H1 (cell line): ENCODE measurements around the gene ZNF468. TPM values are rescaled to one million over a fixed set of nuclear protein-coding genes. Genes with fewer than 3 reads are reported as not detected.

ENCODE experiments used
- CTCF ChIA-PET: fragments of 300-600 bp; sonication (Branson Sonifier 250); formaldehyde crosslinking; loops from one replicate; lab custom pipeline; 2021; ENCODE audit not compliant: partially characterized antibody; lab: Charles Lee
- POLR2A ChIA-PET: fragments of 300-600 bp; sonication (Branson Sonifier 250); formaldehyde crosslinking; loops from one replicate; lab custom pipeline; 2021; ENCODE audit warnings: inconsistent platforms; ENCODE audit not compliant: partially characterized antibody; lab: Charles Lee
- DNase-seq, 2 experiments: peaks; one replicate each; pipeline versions ENCODE4 v3.0.0 to v3.0.0-alpha.2; 2010 to 2022; ENCODE audit warnings: low spot score in 2 of 2, low read depth in 1 of 2, mixed read lengths in 1 of 2
- FAIRE-seq: peaks from 2 replicates; lab custom pipeline; 2011; peaks lifted over from hg19 to GRCh38; lab: Jason Lieb, UNC
- H2AFZ ChIP-seq: 2 replicates; pipeline ENCODE4 v1.8.1; 2012; ENCODE audit warnings: low read length, inconsistent platforms
- H2AK5ac ChIP-seq: 2 replicates; pipeline ENCODE4 v1.6.1; 2013; ENCODE audit warnings: low read depth, low read length
- H2BK120ac ChIP-seq: replicated peaks from 2 replicates; pipeline ENCODE3; 2013; ENCODE audit warnings: low read depth, low read length, inconsistent platforms
- H2BK12ac ChIP-seq: 2 replicates; pipeline ENCODE4 v1.6.1; 2013; ENCODE audit warnings: low read depth, low read length
- H2BK15ac ChIP-seq: 2 replicates; pipeline ENCODE4 v1.6.1; 2013; ENCODE audit warnings: low read length
- H2BK20ac ChIP-seq: 2 replicates; pipeline ENCODE4 v1.6.1; 2013; ENCODE audit warnings: low read length
- H2BK5ac ChIP-seq: 2 replicates; pipeline ENCODE4 v1.6.1; 2013; ENCODE audit warnings: low read depth, low read length
- H3K14ac ChIP-seq: 2 replicates; pipeline ENCODE4 v1.6.1; 2013; ENCODE audit warnings: inconsistent platforms; ENCODE audit not compliant: insufficient read length
- H3K18ac ChIP-seq: 2 replicates; pipeline ENCODE4 v1.6.1; 2013; ENCODE audit warnings: low read length; ENCODE audit errors: extremely low read depth
- H3K23ac ChIP-seq: 2 replicates; pipeline ENCODE4 v1.6.1; 2013; ENCODE audit warnings: inconsistent platforms; ENCODE audit not compliant: insufficient read length
- H3K23me2 ChIP-seq: 2 replicates; pipeline ENCODE4 v1.6.1; 2013; ENCODE audit warnings: low read depth, low read length
- H3K27ac ChIP-seq: 2 replicates; pipeline ENCODE4 v1.6.1; 2011; ENCODE audit warnings: low read depth, low read length, inconsistent platforms
- H3K27me3 ChIP-seq, 4 experiments: replicated peaks in 1 of 4; 1 replicate in 1 of 4; 2 replicates in 3 of 4; pipeline versions ENCODE4 v1.6.1 to v1.8.1; 2011 to 2013; ENCODE audit warnings: low read length in 3 of 4, mild to moderate bottlenecking in 3 of 4, inconsistent platforms in 2 of 4, mixed read lengths in 2 of 4, moderate library complexity in 1 of 4; ENCODE audit not compliant: control insufficient read depth in 3 of 4, insufficient read depth in 3 of 4; ENCODE audit errors: extremely low read depth in 1 of 4
- H3K36me3 ChIP-seq, 4 experiments: 2 replicates each; pipeline versions ENCODE4 v1.6.1 to v1.8.1; 2011 to 2013; ENCODE audit warnings: mild to moderate bottlenecking in 4 of 4, low read length in 3 of 4, moderate library complexity in 2 of 4, control low read depth in 1 of 4, inconsistent platforms in 1 of 4; ENCODE audit not compliant: insufficient read depth in 4 of 4, control insufficient read depth in 2 of 4
- H3K4ac ChIP-seq: replicated peaks from 2 replicates; pipeline ENCODE3; 2013; ENCODE audit warnings: low read length, low read depth, mixed read lengths, inconsistent platforms; ENCODE audit not compliant: insufficient read length
- H3K4me1 ChIP-seq, 4 experiments: replicated peaks in 1 of 4; 1 replicate in 1 of 4; 2 replicates in 3 of 4; pipeline versions ENCODE4 v1.6.1 to v1.8.1; 2011 to 2013; ENCODE audit warnings: low read length in 3 of 4, inconsistent platforms in 2 of 4, mixed read lengths in 1 of 4; ENCODE audit not compliant: insufficient read depth in 4 of 4, control insufficient read depth in 3 of 4
- H3K4me2 ChIP-seq, 2 experiments: 2 replicates each; pipeline versions ENCODE4 v1.6.1 to v1.8.1; 2011 to 2013; ENCODE audit warnings: low read depth in 2 of 2, low read length in 2 of 2, control low read depth in 1 of 2, inconsistent platforms in 1 of 2, mild to moderate bottlenecking in 1 of 2; ENCODE audit not compliant: insufficient read depth in 1 of 2
- H3K4me3 ChIP-seq, 4 experiments: fragments of 200-600, 300-600 bp in 1 of 4; sonication (generic), shearing (Covaris generic), sonication (Bioruptor Twin) in 1 of 4; 2 replicates each; pipeline versions ENCODE4 v1.5.1 to v1.8.1; 2011 to 2016; ENCODE audit warnings: low read length in 4 of 4, low read depth in 3 of 4, control low read depth in 2 of 4, inconsistent platforms in 2 of 4, mild to moderate bottlenecking in 2 of 4, mixed read lengths in 1 of 4, moderate library complexity in 1 of 4; ENCODE audit not compliant: insufficient read depth in 2 of 4; ENCODE audit errors: extremely low read depth in 1 of 4
- H3K56ac ChIP-seq: replicated peaks from 2 replicates; pipeline ENCODE3; 2013; ENCODE audit warnings: low read depth, mild to moderate bottlenecking, mixed read lengths, low read length, inconsistent platforms; ENCODE audit not compliant: insufficient read length
- H3K79me1 ChIP-seq: 2 replicates; pipeline ENCODE4 v1.6.1; 2013; ENCODE audit warnings: low read depth, low read length, control low read depth
- H3K79me2 ChIP-seq, 2 experiments: 2 replicates each; pipeline versions ENCODE4 v1.6.1 to v1.8.1; 2012 to 2013; ENCODE audit warnings: low read length in 2 of 2, mild to moderate bottlenecking in 2 of 2, inconsistent platforms in 1 of 2; ENCODE audit not compliant: insufficient read depth in 2 of 2, control insufficient read depth in 1 of 2
- H3K9ac ChIP-seq, 4 experiments: replicated peaks in 1 of 4; 1 replicate in 1 of 4; 2 replicates in 3 of 4; pipeline versions ENCODE4 v1.6.1 to v1.8.1; 2011 to 2013; ENCODE audit warnings: low read depth in 3 of 4, low read length in 3 of 4, control low read depth in 2 of 4, mild to moderate bottlenecking in 2 of 4, moderate library complexity in 2 of 4, inconsistent platforms in 1 of 4; ENCODE audit errors: extremely low read depth in 1 of 4
- H3K9me3 ChIP-seq, 2 experiments: 2 replicates each; pipeline versions ENCODE4 v1.6.1 to v1.8.1; 2012 to 2013; ENCODE audit warnings: mild to moderate bottlenecking in 2 of 2, moderate library complexity in 2 of 2, control low read depth in 1 of 2, inconsistent platforms in 1 of 2, low read depth in 1 of 2, low read length in 1 of 2, mixed read lengths in 1 of 2; ENCODE audit not compliant: insufficient read depth in 2 of 2
- H4K20me1 ChIP-seq, 2 experiments: replicated peaks in 1 of 2; 2 replicates each; pipeline versions ENCODE3 to v1.8.1; 2011 to 2013; ENCODE audit warnings: inconsistent platforms in 2 of 2, low read length in 2 of 2, mild to moderate bottlenecking in 1 of 2; ENCODE audit not compliant: insufficient read depth in 2 of 2, control insufficient read depth in 1 of 2
- H4K5ac ChIP-seq: 2 replicates; pipeline ENCODE4 v1.6.1; 2013; ENCODE audit warnings: low read length, low read depth, mixed read lengths, inconsistent platforms; ENCODE audit not compliant: insufficient read length
- H4K8ac ChIP-seq: 2 replicates; pipeline ENCODE4 v1.8.0; 2013; ENCODE audit warnings: mild to moderate bottlenecking, moderate library complexity, low read length, inconsistent platforms; ENCODE audit not compliant: insufficient read depth; ENCODE audit errors: extremely low read depth
- H4K91ac ChIP-seq: replicated peaks from 2 replicates; pipeline ENCODE3; 2013; ENCODE audit warnings: low read length, mixed read lengths, inconsistent platforms; ENCODE audit not compliant: insufficient read length
- RFX5 ChIP-seq: IDR thresholded peaks from 2 replicates; pipeline ENCODE4 v1.6.1; 2011; ENCODE audit warnings: low read depth, low read length, improper control_type of control experiment, borderline replicate concordance
- RNF2 ChIP-seq: fragments of 200-900, 300-1000 bp; sonication (generic); IDR thresholded peaks from 2 replicates; pipeline ENCODE4 v1.7.1; 2016; ENCODE audit warnings: borderline replicate concordance, low read depth, mild to moderate bottlenecking, antibody characterized with exemption, low read length; ENCODE audit not compliant: poor library complexity, severe bottlenecking; ENCODE audit errors: missing control alignments
- WGBS, 2 experiments: shearing (Covaris generic) in 1 of 2; methylation state at CpG; one replicate each; pipeline versions ENCODE4 v1.1.6 to v1.1.7; 2013 to 2015; ENCODE audit warnings: low lambda C conversion rate in 2 of 2, mixed read lengths in 2 of 2, inconsistent platforms in 1 of 2, low coverage in 1 of 2, missing lambda C conversion rate in 1 of 2; ENCODE audit not compliant: insufficient replicate concordance in 2 of 2, insufficient coverage in 1 of 2, insufficient read length in 1 of 2; ENCODE audit errors: extremely low coverage in 1 of 2, missing lambda C conversion rate in 1 of 2; 5-methylcytosine and 5-hydroxymethylcytosine counted together
- polyA plus RNA-seq, 7 experiments: library from polyadenylated mRNA; depleted of rRNA in 3 of 7; stranded (reverse) in 5 of 7; unstranded in 2 of 7; fragments of >200 nt in 5 of 7; fragments of 200-250 nt in 2 of 7; gene quantifications; 1 replicate in 5 of 7; 2 replicates in 1 of 7; 4 replicates in 1 of 7; pipeline versions ENCODE4 v1.2.1 to v1.2.3, GENCODE V29; 2011 to 2013; ENCODE audit warnings: missing spikeins in 2 of 7, mixed read lengths in 2 of 7
- total RNA-seq: library from RNA; stranded (reverse); fragmentation: NEBNext Ultra II Directional; extraction: Animal tissue kit (Norgen Biotek cat#: 25700); gene quantifications from 2 replicates; pipeline ENCODE4 v1.2.1, GENCODE V29; 2021

Gene ZNF468
- total and polyA plus RNA-seq, 2 of the 8 experiments (the other 6 are each of a cell fraction or from before 2014, with no cell fraction given) = 13.5 to 26.1 TPM

DNA sequence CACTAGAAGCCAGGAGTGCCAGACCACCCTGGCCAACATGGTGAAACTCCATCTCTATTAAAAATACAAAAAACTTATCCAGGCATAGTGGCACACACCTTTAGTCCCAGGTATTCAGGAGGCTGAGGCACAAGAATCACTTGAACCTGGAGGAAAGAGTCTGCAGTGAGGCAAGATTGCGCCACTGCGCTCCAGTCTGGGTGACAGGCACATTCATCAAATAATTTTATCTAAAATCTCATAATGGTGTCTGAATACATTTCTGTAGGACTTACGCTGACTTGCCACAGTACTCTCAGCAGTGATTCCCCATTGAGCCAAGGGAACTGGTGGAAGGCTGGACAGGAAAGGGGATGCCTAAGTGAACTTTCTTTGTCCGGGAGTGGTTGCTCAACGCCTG, 31.7 kb downstream of the ZNF468 start:
- Histone ChIP-seq H3K4me2 (no peak overlapping the region), H4K91ac (no peak overlapping the region), H2BK12ac (no peak overlapping the region), H3K4ac (no peak overlapping the region), H3K36me3 (no peaks in the 10 kb centered on the region), H3K27ac (no peak overlapping the region), H4K5ac (no peak overlapping the region), H3K4me1 (no peaks in the 10 kb centered on the region; a peak in 1 of 7 replicates), H3K79me2 (no peaks in the 10 kb centered on the region), H3K23me2 (peaks cover 2% of the 10 kb centered on the region; the same call in 1 of the 2 replicates), H3K23ac (no peak overlapping the region), H3K79me1 (no peaks in the 10 kb centered on the region), H4K20me1 (no peaks in the 10 kb centered on the region), H2AK5ac (no peak overlapping the region), H3K9ac (no peak overlapping the region), H3K9me3 (no peaks in the 10 kb centered on the region), H2BK5ac (no peak overlapping the region), H3K14ac (no peak overlapping the region), H3K18ac (no peak overlapping the region), H2BK15ac (no peak overlapping the region), H2BK20ac (no peak overlapping the region), H3K4me3 (no peak overlapping the region), H2AFZ (no peak overlapping the region), H3K27me3 (0 out of 7 replicates have a peak, but pooled peaks cover 0 to 2% (median 0%) of the 10 kb centered on the region in 4 experiments), H4K8ac (no peak overlapping the region), H3K56ac (no peak overlapping the region), H2BK120ac (no peak overlapping the region)
- no peak for FAIRE-seq
- TF ChIP-seq RNF2 (no peak), RFX5 (no peak)
- 96% methylated on average over 5 of the region's 5 CpGs; no CpG with 5 or more reads in 1 of the 2 experiments for WGBS, 2 experiments
- CTCF ChIA-PET = interaction anchor here (1.0 kb wide), 1 partner anchor 8 kb away, joined by 3 read pairs; no protein-coding TSS in a partner anchor
- POLR2A ChIA-PET = no interaction called here
- DNase-seq = no peak
